Stomach (tissue), 9 donors: ENCODE data around the gene USB1. TPM values are rescaled to one million over a fixed set of nuclear protein-coding genes. Genes with fewer than 3 reads are reported as not detected.

Experiments
- DNase-seq, 2 donors: peaks; one replicate each; pipeline versions ENCODE4 v3.0.0 to v3.0.0-alpha.2; 2013 to 2019
- H3K27ac ChIP-seq, 5 donors: fragments of 200-600 bp in 4 of 5; sonication (generic) in 4 of 5; one replicate each; pipeline ENCODE4 v1.5.1; 2013 to 2019; ENCODE audit warnings: mild to moderate bottlenecking in 1 of 5, moderate library complexity in 1 of 5
- H3K27me3 ChIP-seq, 3 donors: fragments of 200-600 bp; sonication (generic); one replicate each; pipeline ENCODE4 v1.5.1; 2017 to 2019; ENCODE audit warnings: mixed run types in 1 of 3
- H3K36me3 ChIP-seq, 4 donors: fragments of 200-600 bp; sonication (generic); 1 replicate in 3 of 4; 2 replicates in 1 of 4; pipeline ENCODE4 v1.5.1; 2016 to 2019
- H3K4me1 ChIP-seq, 4 donors: fragments of 200-600 bp; sonication (generic); one replicate each; pipeline ENCODE4 v1.5.1; 2016 to 2019
- H3K4me3 ChIP-seq, 4 donors: fragments of 200-600 bp; sonication (generic) in 3 of 4; one replicate each; pipeline ENCODE4 v1.5.1; 2016 to 2019; ENCODE audit warnings: mild to moderate bottlenecking in 1 of 4
- H3K9me3 ChIP-seq, 4 donors: fragments of 200-600 bp; sonication (generic); one replicate each; pipeline ENCODE4 v1.5.1; 2016 to 2019
- CTCF ChIP-seq, 7 experiments: fragments of 450-650 bp in 4 of 7; fragments of 200-600 bp in 3 of 7; sonication (generic) in 3 of 7; IDR thresholded peaks; one replicate each; pipeline ENCODE4 v1.5.1; 2016 to 2019; ENCODE audit warnings: antibody characterized with exemption in 7 of 7, control low read depth in 2 of 7, mild to moderate bottlenecking in 1 of 7
- EP300 ChIP-seq: sonication (generic); formaldehyde crosslinking; IDR thresholded peaks from one replicate; pipeline ENCODE4 v1.6.1; 2017; ENCODE audit warnings: antibody characterized with exemption
- POLR2A ChIP-seq, 4 donors: fragments of 450-650 bp; IDR thresholded peaks; one replicate each; pipeline ENCODE4 v1.6.1; 2016; ENCODE audit warnings: antibody characterized with exemption in 4 of 4, control low read depth in 2 of 4, mild to moderate bottlenecking in 1 of 4, moderate library complexity in 1 of 4
- POLR2AphosphoS5 ChIP-seq, 3 donors: sonication (generic); formaldehyde crosslinking; IDR thresholded peaks; one replicate each; pipeline ENCODE4 v1.6.1; 2016; ENCODE audit warnings: antibody characterized with exemption in 3 of 3
- WGBS, 5 donors: extraction: QIAGEN DNeasy Blood & Tissue Kit in 3 of 5; methylation state at CpG; one replicate each; pipeline versions ENCODE4 v1.1.5 to v1.1.7; 2013 to 2018; 5-methylcytosine and 5-hydroxymethylcytosine counted together
- intact Hi-C: fragments of 100-400 bp; cut with DNase I; formaldehyde crosslinking; loops from one replicate; pipeline ENCODE4 v1.15.1; 2023; ENCODE audit warnings: low total_unique reads
- polyA plus RNA-seq, 3 donors: library from polyadenylated mRNA; stranded (reverse); fragments of 200-250 nt; gene quantifications; one replicate each; pipeline ENCODE4 v1.2.3, GENCODE V29; 2013
- total RNA-seq, 5 donors: library from RNA; depleted of rRNA; stranded (reverse); fragments of >200 nt; gene quantifications; one replicate each; pipeline versions ENCODE4 v1.1.0 to v1.2.3, GENCODE V29; 2014 to 2016
- donor health status: healthy with polysubstance abuse.
- donor health status: Bipolar disorder and iron deficiency.
- donor health status: healthy.

Gene USB1
- total and polyA plus RNA-seq, 8 donors, result 4.1 to 54.0 (median 23.4) TPM

- intact Hi-C loops, result no loop called here
- no peak for DNase-seq
- no peaks in the 10 kb centered on the region for H3K4me1 ChIP-seq
- no peaks in the 10 kb centered on the region for H3K9me3 ChIP-seq
- WGBS, 5 donors, result 52 to 65% (median 61%) methylated on average over 6 of the region's 6 CpGs
- no peak overlapping the region for H3K4me3 ChIP-seq
- H3K27ac ChIP-seq, result no peak overlapping the region
- no peak for TF ChIP-seq EP300
- no peak for TF ChIP-seq POLR2A (IDR thresholded peaks at IDR 0.05)
- H3K36me3 ChIP-seq, result no peaks in the 10 kb centered on the region
- H3K27me3 ChIP-seq, result peaks cover 0 to 8% (median 0%) of the 10 kb centered on the region in 3 donors
Measured at GRCh38 chr16:57958544-57958943, 42.7 kb upstream of the USB1 start.

GRCh38 chr16:57959121-57959520 is 42.1 kb upstream of the USB1 start:
- H3K9me3 ChIP-seq, result no peaks in the 10 kb centered on the region
- H3K27me3 ChIP-seq, result peaks cover 0 to 8% (median 0%) of the 10 kb centered on the region in 3 donors
- no peak for DNase-seq
- H3K27ac ChIP-seq, result no peak overlapping the region
- H3K36me3 ChIP-seq, result no peaks in the 10 kb centered on the region
- WGBS, 5 donors, result 78 to 88% (median 83%) methylated on average over 8 of the region's 8 CpGs
- intact Hi-C loops, result no loop called here
- no peak overlapping the region for H3K4me3 ChIP-seq
- TF ChIP-seq POLR2A (IDR thresholded peaks at IDR 0.05) (no peak), CTCF (IDR thresholded peaks at IDR 0.05) (no peak), EP300 (no peak), POLR2AphosphoS5 (IDR thresholded peaks at IDR 0.05) (no peak)
- H3K4me1 ChIP-seq, result no peaks in the 10 kb centered on the region

- Histone ChIP-seq H3K4me3 (no peak overlapping the region), H3K27me3 (peaks cover 0 to 8% (median 0%) of the 10 kb centered on the region in 3 donors), H3K9me3 (no peaks in the 10 kb centered on the region), H3K4me1 (no peaks in the 10 kb centered on the region), H3K36me3 (no peaks in the 10 kb centered on the region), H3K27ac (no peak overlapping the region)
- no peak for DNase-seq
- intact Hi-C loops, result no loop called here
- TF ChIP-seq POLR2AphosphoS5 (IDR thresholded peaks at IDR 0.05) (no peak), POLR2A (IDR thresholded peaks at IDR 0.05) (no peak), EP300 (no peak), CTCF (IDR thresholded peaks at IDR 0.05) (no peak)
- 79 to 96% (median 85%) methylated on average over 4 to 11 of the region's 11 CpGs for WGBS, 5 donors
Measured at GRCh38 chr16:57959804-57960203, 41.4 kb upstream of the USB1 start.

DNA sequence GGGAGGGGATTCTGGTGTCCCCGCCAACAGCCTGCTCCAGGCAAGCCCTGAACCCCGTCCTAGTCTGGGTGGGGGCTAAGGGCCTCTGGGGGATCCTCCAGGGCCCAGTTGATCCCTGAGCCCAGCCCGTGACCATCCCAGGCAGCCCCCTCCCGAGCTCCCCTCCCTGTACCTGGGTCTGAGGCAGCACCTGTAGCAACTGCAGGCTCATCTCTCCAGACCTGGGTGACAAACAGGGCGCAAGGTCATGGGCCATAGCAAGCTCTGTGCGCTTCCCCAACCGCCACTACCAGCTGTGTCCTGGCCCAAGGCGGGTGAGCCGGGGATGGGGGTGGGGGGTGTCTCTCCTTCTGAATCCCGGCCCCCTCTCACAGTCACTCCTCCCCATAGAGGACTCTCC is 40.9 kb upstream of the USB1 start:
- Histone ChIP-seq H3K36me3 (no peaks in the 10 kb centered on the region), H3K27me3 (peaks cover 0 to 8% (median 0%) of the 10 kb centered on the region in 3 donors), H3K9me3 (no peaks in the 10 kb centered on the region), H3K4me3 (no peak overlapping the region), H3K27ac (no peak overlapping the region), H3K4me1 (no peaks in the 10 kb centered on the region)
- intact Hi-C loops, result no loop called here
- no peak for DNase-seq
- no peak for TF ChIP-seq POLR2AphosphoS5 (IDR thresholded peaks at IDR 0.05)
- TF ChIP-seq EP300, result no peak
- TF ChIP-seq CTCF (IDR thresholded peaks at IDR 0.05), result no peak
- TF ChIP-seq POLR2A (IDR thresholded peaks at IDR 0.05), result no peak
- WGBS, 5 donors, result 63 to 81% (median 80%) methylated on average over 4 to 10 of the region's 10 CpGs

GRCh38 chr16:57960826-57961472 is 40.3 kb upstream of the USB1 start:
- TF ChIP-seq POLR2A (IDR thresholded peaks at IDR 0.05) (no peak), POLR2AphosphoS5 (IDR thresholded peaks at IDR 0.05) (no peak), EP300 (no peak), CTCF (IDR thresholded peaks at IDR 0.05) (no peak)
- intact Hi-C loops, result no loop called here
- peaks cover 0 to 3% (median 0%) of the 10 kb centered on the region in 4 donors for H3K4me1 ChIP-seq
- H3K27me3 ChIP-seq, result peaks cover 0 to 8% (median 0%) of the 10 kb centered on the region in 3 donors
- no peaks in the 10 kb centered on the region for H3K36me3 ChIP-seq
- WGBS, 5 donors, result 88 to 95% (median 92%) methylated on average over 5 to 7 of the region's 7 CpGs; no CpG with 5 or more reads in 1 of the 5 donors
- no peak for DNase-seq
- H3K9me3 ChIP-seq, result no peaks in the 10 kb centered on the region
- H3K27ac ChIP-seq, result no peak overlapping the region
- no peak overlapping the region for H3K4me3 ChIP-seq
